WI38 (cell line): ENCODE data around the gene ARPC5.
A peak's percentile ranks its signal among the peaks of the same experiment; 100 is the strongest.

ENCODE experiments used
- H3K4me3 ChIP-seq: 2 replicates; pipeline ENCODE4 v1.5.1; 2011; ENCODE audit warnings: low read depth, mild to moderate bottlenecking, control low read depth, low read length
- TF ChIP-seq, protein P1 (sequence below): IDR thresholded peaks from 2 replicates; pipeline ENCODE4 v1.5.1; 2012; ENCODE audit warnings: low read depth, mild to moderate bottlenecking, control low read depth, low read length

Gene ARPC5

DNA sequence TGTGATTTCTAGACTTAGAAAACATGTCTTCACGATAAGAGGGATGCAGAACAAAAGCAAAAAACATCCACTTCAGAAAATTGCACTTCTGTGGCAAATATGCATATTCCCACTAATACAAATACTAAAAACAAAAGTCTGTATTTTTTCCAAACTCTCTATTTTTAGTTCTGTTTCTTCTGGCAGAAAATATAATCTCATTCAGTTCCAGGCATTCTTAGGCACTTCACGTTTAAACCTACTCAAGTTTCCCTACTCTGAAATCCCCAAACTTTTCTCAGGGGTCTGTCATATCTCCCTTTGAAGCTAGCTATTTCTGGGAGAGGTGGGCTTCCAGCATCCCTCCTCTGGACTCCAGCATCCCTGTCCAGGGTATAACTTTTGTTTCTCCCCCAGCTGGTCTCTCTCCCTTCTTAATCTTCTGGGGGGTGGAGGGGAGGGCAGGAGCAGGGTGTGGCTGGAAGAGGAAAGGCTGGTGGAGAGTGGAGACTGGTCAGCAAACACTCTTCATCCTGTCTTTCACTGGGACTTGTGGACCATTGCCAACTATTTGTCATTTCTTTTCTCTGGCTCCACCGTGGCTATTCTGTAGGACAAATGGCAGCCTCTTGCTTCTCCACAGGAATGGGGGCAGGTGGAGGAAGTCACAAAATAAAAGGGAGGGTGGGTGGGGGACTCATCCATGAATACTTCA lies 25.7 kb downstream of the ARPC5 start:
- TF ChIP-seq, protein P1, sequence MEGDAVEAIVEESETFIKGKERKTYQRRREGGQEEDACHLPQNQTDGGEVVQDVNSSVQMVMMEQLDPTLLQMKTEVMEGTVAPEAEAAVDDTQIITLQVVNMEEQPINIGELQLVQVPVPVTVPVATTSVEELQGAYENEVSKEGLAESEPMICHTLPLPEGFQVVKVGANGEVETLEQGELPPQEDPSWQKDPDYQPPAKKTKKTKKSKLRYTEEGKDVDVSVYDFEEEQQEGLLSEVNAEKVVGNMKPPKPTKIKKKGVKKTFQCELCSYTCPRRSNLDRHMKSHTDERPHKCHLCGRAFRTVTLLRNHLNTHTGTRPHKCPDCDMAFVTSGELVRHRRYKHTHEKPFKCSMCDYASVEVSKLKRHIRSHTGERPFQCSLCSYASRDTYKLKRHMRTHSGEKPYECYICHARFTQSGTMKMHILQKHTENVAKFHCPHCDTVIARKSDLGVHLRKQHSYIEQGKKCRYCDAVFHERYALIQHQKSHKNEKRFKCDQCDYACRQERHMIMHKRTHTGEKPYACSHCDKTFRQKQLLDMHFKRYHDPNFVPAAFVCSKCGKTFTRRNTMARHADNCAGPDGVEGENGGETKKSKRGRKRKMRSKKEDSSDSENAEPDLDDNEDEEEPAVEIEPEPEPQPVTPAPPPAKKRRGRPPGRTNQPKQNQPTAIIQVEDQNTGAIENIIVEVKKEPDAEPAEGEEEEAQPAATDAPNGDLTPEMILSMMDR: no peak
- no peak overlapping the region for H3K4me3 ChIP-seq

DNA sequence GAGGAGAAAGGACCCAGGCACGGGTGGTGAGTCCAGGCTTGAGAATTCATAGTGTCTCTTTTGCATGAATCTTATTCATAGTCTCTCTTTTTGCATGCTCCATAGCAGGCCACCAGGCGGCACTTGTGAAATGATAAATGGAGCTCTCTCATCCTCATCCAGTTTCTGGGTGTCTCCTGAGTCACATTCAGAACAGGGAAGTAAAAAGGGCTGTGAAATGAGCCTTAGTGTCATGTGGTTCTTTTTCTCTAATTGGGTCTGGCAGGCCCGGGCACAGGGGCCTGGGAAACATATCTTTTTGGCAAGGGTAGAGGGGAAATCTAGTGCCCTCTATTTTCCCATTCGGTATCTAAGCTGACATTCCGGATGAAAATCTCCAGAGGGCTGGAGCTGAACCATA lies 26.3 kb downstream of the ARPC5 start:
- TF ChIP-seq, protein P1: peak; percentile 70
- H3K4me3 ChIP-seq: no peak overlapping the region

DNA sequence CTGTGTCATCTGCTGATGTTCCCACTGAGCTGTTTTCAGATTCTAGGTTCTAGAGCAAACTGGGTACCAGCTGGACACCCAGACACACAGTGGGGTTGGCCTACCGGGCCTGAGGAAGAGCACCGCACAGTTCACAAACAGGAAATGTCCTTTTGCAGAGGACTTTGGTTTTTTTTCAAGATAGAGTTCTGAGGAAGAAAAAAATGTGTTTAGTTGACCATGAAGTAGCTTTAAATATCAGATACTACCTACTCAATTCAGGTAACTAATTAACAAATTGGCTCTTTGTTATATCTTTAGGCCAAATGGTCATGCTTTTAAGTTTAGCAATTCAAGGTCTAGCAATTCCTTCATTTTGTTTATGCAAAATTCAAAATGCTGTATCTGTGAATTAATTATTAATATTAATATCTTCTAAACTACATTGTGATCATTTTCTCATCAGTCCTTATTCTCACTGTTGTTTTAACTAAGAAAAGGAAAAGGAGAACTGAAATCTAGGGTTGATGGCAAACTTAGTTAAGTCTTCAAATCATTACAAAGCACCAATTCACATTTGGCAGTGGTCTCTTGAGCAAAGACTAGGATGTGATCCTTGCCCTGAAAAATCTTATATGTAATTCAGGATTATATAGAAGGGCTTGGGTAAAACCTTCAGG lies 28.1 kb downstream of the ARPC5 start:
- H3K4me3 ChIP-seq: no peak overlapping the region
- TF ChIP-seq, protein P1: no peak

DNA sequence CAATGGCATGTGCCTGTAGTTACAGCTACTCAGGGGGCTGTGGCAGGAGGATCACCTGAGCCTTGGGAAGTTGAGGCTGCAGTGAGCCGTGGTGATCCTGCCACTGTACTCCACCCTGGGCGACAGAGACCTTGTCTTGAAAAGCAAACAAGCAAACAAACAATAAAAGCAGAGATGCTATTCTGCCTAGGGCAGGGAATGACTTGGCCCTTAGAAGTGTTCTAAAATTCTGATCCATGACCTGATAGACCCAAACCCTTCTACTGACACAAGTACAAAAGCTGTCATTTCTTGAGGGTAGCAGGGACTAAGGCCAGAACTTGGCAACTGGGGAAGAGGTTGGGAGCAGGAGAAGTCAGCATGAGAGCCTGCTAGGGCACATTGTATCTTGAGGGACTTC lies 29.7 kb downstream of the ARPC5 start:
- no peak overlapping the region for H3K4me3 ChIP-seq
- TF ChIP-seq, protein P1: no peak

DNA sequence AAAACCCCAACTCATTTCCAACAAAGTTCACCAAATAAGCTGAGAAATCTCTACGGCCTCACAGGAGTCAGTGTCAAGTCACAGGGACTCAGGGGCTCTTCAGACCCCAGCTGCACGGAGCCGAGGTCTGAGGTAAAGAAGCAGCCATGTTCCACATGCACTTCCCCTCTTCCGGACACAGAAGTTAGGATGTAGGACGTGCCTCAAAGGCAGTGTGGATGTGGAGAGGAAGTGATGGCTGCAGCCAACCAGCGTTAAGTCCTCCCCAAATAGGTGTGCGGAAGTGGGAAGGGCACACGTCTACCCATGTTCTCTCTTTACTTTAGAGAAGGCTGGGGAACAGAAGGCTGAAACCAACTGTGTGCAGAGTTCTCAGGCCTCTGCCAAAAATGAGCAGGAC lies 30.8 kb downstream of the ARPC5 start:
- no peak overlapping the region for H3K4me3 ChIP-seq
- TF ChIP-seq, protein P1: no peak

DNA sequence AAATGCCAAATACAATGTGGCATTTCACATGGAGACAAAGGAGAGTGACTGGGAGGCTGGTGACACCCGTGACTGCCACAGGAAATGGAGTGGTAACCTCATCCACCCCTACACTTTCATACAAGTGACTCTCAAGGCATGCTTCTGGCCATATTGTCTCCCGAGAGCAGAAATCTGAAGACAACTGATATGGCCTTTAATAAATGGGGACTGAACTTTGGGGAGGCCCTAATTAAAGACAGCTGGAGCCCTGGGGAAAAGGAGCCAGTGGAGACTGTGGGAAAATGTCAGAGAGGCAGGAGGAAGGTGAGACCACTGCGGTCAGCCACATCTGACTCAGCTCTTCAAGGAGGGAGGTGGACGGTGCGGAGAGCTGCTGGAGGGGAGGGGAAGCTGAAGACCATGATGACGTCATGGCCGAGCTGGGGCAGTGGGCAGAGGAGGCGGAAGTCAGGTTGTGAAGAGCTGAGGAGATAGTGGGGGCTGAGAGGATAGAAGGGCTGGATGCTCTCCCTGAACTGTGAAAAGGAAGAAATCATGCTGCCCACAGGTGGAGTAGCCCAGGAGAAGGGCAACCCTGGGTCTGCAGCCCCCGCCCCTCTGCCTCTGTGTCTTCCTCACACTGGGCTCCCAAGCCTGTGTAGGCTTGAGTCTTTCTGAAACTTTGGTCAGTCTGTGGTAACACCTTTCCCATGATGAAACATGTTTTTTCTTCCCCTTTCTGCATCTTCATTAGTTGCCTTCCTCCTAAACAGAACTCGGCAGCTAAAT lies 31.4 kb downstream of the ARPC5 start:
- H3K4me3 ChIP-seq: no peak overlapping the region
- TF ChIP-seq, protein P1: no peak

DNA sequence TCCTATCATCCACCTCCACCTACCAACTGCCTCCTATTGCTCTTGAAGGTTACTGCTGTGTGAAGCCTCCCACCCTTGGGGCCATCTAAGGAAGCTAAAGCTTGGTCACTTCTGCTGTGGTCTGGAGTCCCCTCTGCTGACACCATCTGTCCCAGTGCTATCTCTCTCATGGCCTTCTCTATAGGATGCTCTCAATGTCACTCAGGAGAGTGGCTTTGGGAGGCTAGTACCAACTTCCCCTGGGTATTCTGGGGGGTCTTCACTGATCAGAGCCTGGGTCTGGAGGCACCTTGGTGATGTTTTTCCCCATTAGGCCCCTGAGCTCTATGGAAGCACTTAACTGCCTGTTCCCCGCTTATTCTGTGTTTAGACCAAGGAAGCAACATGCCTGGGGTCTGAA lies 33.1 kb downstream of the ARPC5 start:
- TF ChIP-seq, protein P1: no peak
- H3K4me3 ChIP-seq: no peak overlapping the region
